ENCODE measurements around the gene JUP.
A peak's percentile ranks its signal among the peaks of the same experiment; 100 is the strongest.
"Not testable (repeated sequence)": the region's sequence is repeated elsewhere in the genome, so short reads cannot be mapped to it uniquely, and the experiment has no call there.

Gene JUP

DNA sequence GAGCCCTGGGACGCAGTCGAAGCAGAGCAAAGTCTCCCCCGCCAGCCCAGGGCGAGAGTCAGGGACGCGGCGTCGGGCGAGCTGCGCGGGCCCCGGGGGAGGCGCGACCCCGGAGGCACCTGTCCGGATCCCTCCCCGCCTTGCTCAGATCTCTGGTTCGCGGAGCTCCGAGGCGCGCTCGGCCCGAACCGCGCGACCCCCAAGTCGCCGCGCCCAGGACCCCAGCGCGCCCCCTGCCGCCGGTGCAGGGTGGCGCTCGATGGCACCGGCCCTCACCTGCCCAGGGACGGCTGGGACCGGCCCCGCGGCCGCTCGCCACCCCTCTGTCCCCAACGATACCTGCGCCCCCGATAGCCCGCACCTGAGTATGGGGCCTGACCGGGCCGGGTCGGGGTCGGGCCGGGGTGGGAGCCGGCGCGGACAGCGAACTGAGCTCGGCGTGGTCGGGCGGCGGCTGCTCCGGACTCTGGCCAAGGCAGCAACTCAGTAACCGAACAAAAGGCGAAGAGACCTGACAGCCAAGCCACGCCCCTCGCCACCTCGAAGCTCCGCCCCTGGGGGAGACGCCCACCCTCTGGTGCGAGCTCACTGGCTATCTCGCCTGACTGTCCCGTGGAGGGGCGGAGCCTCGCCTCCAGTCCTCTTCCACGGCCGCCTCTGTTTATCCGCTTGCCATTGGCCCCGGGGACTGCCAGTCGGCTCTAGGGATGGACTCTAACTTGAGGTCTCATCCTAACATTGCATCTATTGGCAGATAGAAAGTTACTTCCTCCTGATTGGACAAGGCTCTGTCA lies at the start of gene JUP:
Gene JUP (minus strand): TSS at position 485 of the 794 bp plus-strand sequence. CDS start 14,857 bp downstream, outside the sequence.
- Histone ChIP-seq H3K4me3 (ENCODE audit: low read depth, low read length) (peak within 1 kb of the TSS; percentile 52), H3K9me3 (ENCODE audit: severe bottlenecking) (no peaks in the 10 kb centered on the region), H3K36me3 (peaks cover 3% of the 10 kb centered on the region; the same call in 1 of the 2 replicates), H3K27ac (peak within 1 kb of the TSS; percentile 65), H3K27me3 (ENCODE audit: insufficient read depth, low read depth, severe bottlenecking) (no peaks in the 10 kb centered on the region)
- TF ChIP-seq, protein P1, sequence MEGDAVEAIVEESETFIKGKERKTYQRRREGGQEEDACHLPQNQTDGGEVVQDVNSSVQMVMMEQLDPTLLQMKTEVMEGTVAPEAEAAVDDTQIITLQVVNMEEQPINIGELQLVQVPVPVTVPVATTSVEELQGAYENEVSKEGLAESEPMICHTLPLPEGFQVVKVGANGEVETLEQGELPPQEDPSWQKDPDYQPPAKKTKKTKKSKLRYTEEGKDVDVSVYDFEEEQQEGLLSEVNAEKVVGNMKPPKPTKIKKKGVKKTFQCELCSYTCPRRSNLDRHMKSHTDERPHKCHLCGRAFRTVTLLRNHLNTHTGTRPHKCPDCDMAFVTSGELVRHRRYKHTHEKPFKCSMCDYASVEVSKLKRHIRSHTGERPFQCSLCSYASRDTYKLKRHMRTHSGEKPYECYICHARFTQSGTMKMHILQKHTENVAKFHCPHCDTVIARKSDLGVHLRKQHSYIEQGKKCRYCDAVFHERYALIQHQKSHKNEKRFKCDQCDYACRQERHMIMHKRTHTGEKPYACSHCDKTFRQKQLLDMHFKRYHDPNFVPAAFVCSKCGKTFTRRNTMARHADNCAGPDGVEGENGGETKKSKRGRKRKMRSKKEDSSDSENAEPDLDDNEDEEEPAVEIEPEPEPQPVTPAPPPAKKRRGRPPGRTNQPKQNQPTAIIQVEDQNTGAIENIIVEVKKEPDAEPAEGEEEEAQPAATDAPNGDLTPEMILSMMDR (IDR thresholded peaks at IDR 0.05; ENCODE audit: low read depth, low read length): peak; percentile 74
- peak; percentile 100 for DNase-seq

DNA sequence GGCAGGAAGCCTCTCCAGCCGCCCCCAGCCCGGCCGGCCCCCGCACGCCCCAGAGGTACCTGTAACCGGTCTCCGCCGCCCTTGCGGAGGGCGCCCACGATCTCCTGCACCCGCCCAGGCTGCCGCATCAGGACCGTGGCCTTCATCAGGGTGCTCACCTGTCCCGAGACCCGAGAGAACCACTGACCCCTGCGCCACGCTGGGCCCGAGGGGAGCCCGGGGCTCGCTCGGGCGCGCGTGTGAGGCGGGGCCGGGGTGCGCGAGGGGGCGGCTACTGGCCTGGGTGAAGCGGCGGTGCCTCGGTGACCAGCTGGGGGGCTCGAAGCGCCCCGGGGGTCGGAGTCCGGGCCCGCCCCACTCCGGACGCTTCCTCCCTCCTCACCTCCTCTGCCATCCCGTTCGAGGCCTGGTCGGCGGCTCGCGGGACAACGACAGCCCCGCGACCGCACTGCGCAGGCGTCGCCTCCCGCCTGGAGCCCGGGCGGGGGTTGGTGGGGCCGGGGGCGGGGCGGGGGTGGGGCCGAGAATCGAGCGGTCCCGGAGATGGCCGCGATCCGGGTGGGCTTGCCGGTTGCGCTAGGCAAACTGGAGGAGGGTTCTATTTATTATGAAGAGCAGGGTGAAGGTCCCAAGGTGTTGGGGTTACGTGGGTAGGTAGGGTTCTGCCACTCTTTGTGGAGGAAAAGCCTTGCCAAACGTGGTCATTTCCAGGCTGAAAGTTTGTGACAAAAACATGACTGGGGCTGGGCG lies 49.5 kb upstream of the JUP start, which contains the start of gene NT5C3B:
Gene NT5C3B (minus strand): TSS at position 433 of the 750 bp plus-strand sequence. CDS start 39 bp downstream, at position 394.
- no peaks in the 10 kb centered on the region for H3K27me3 ChIP-seq (ENCODE audit: insufficient read depth, low read depth, severe bottlenecking)

DNA sequence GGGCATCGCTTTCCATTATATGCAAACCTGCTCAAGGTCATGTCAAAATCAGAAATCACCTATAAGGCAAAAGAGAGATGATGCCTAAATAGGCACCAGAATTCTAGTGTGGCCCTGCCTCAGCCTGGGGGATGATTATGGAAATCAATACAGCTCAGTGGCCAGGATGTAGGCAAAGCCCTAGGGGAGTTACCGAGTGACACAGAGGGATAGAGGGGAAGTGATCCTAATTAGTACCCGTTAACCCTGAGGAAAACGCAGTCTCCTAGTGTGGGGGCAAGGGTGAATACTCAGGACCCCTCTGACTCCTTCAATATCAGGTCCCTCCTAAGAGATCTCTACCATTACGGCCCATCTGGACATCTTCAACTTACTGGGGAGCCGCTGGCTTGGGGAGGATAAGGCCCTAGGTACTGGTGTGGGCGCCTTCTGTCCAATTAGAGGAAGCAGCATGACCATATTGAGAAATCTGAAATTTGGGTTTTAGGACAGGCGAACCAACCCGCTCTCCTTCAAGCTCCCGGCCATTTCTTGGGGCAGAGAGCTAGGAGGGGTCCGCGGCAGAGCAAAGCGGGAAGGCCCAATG lies 48.8 kb upstream of the JUP start:
- DNase-seq: peak; percentile 40

More for the DNA sequence above, 49.5 kb upstream of the JUP start, which contains the start of gene NT5C3B:
- DNase-seq: peak; percentile 83
- Histone ChIP-seq H3K4me3 (ENCODE audit: low read depth, low read length) (peak within 1 kb of the TSS; percentile 94), H3K36me3 (peaks cover 43% of the 10 kb centered on the region), H3K27ac (peak within 1 kb of the TSS; percentile 79), H3K9me3 (ENCODE audit: severe bottlenecking) (no peaks in the 10 kb centered on the region)
- TF ChIP-seq, protein P1 (IDR thresholded peaks at IDR 0.05; ENCODE audit: low read depth, low read length): 0 out of 2 replicates have a peak, but pooled peaks have one; percentile 1

DNA sequence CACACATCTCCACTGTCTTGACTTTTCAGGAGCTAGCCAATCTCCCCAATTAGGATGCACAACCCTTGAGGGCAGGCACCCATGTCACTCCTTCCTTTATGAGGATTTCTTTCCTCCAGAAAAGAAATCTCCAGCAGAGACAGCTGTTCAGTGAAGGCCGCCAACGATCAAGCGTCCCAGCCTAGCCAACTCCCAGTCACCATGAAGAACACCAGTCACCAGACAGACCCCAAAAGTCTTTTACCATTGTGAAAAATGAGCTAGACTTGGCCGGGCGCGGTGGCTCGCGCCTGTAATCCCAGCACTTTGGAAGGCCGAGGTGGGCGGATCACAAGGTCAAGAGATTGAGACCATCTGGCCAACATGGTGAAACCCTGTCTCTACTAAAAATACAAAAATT lies 43.5 kb upstream of the JUP start:
- H3K4me3 ChIP-seq (ENCODE audit: low read depth, low read length); DNase-seq; H3K27ac ChIP-seq; H3K27me3 ChIP-seq (ENCODE audit: insufficient read depth, low read depth, severe bottlenecking); H3K9me3 ChIP-seq (ENCODE audit: severe bottlenecking): not testable (repeated sequence)
- peaks cover 98% of the 10 kb centered on the region for H3K36me3 ChIP-seq

More for the DNA sequence above, 48.8 kb upstream of the JUP start:
- peaks cover 49% of the 10 kb centered on the region for H3K36me3 ChIP-seq
- H3K4me3 ChIP-seq (ENCODE audit: low read depth, low read length): peak overlapping the region; percentile 94
- TF ChIP-seq, protein P1 (IDR thresholded peaks at IDR 0.05; ENCODE audit: low read depth, low read length): no peak
- no peaks in the 10 kb centered on the region for H3K27me3 ChIP-seq (ENCODE audit: insufficient read depth, low read depth, severe bottlenecking)
- no peaks in the 10 kb centered on the region for H3K9me3 ChIP-seq (ENCODE audit: severe bottlenecking)
- H3K27ac ChIP-seq: peak overlapping the region; percentile 79

DNA sequence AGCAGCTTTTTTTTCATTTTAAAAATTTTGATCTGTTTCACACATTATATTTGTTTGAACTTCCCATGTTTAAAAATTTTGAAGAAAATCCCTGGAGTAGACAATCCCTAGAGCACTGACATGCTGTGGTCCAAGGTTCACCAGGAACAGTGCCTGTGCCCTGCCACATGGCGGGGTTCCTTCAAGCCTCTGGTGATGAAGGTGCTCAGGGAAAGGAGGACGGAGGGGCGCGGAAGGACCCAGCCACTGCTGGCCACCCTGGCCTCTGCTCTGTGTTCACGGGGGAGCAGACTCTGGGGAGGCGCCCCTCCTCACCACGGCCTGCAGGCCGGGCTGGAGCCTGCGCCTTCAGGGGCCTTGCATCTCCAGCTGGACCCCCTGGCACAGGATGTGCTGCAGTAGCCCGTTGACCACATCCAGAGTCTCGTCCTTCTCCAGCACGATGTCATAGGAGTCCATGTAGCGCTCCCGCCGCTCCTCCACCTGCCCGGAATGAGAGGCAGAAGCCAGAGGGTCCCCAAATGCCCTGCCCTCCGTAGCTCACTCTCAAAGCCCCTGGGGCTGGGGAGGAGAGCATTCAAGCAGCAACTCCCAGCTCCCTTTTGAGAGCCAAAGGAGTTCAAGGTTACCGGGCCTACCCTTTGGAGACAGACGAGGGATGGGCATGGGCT lies 38.8 kb upstream of the JUP start:
- Histone ChIP-seq H3K9me3 (ENCODE audit: severe bottlenecking) (no peaks in the 10 kb centered on the region), H3K27ac (peak overlapping the region; percentile 80), H3K27me3 (ENCODE audit: insufficient read depth, low read depth, severe bottlenecking) (no peaks in the 10 kb centered on the region), H3K4me3 (ENCODE audit: low read depth, low read length) (no peak overlapping the region), H3K36me3 (peaks cover 78% of the 10 kb centered on the region)
- no peak for DNase-seq
- TF ChIP-seq, protein P1 (IDR thresholded peaks at IDR 0.05; ENCODE audit: low read depth, low read length): peak; percentile 5; the same call in 1 of the 2 replicates
